Pancreas (tissue), 10 donors: ENCODE measurements around the gene PRDM16. TPM values are rescaled to one million over a fixed set of nuclear protein-coding genes. Genes with fewer than 3 reads are reported as not detected.

Experiments used
- ATAC-seq, 4 donors: fragments of 200-7000 bp; cut with Tn5 transposase; one replicate each; pipeline versions ENCODE4 v1.8.0 to v1.9.1; 2020; ENCODE audit warnings: mild to moderate bottlenecking in 4 of 4, moderate library complexity in 4 of 4
- DNase-seq, 6 donors: peaks; one replicate each; pipeline ENCODE4 v3.0.0-alpha.2; 2020
- FAIRE-seq: peaks from 2 replicates; lab custom pipeline; 2012; peaks lifted over from hg19 to GRCh38; lab: Jason Lieb, UNC
- H3K27ac ChIP-seq, 4 donors: fragments of 200-600 bp; sonication (generic); 1 replicate in 3 of 4; 2 replicates in 1 of 4; pipeline versions ENCODE4 v1.5.0 to v1.8.0; 2020
- H3K27me3 ChIP-seq, 4 donors: fragments of 200-600 bp; one replicate each; pipeline ENCODE4 v1.8.0; 2021
- H3K36me3 ChIP-seq, 3 donors: fragments of 200-600 bp; sonication (generic) in 1 of 3; one replicate each; pipeline versions ENCODE4 v1.5.0 to v1.8.0; 2020 to 2021
- H3K4me1 ChIP-seq, 3 donors: fragments of 200-600 bp; one replicate each; pipeline ENCODE4 v1.8.0; 2021
- H3K4me3 ChIP-seq, 4 donors: fragments of 200-600 bp; sonication (generic) in 2 of 4; one replicate each; pipeline versions ENCODE4 v1.5.0 to v1.8.0; 2020 to 2021
- H3K9me3 ChIP-seq, 4 donors: fragments of 200-600 bp; one replicate each; pipeline ENCODE4 v1.8.0; 2021
- CTCF ChIP-seq, 4 donors: fragments of 200-600 bp; sonication (generic) in 3 of 4; IDR thresholded peaks; one replicate each; pipeline versions ENCODE4 v1.5.0 to v1.8.0; 2021; ENCODE audit warnings: antibody characterized with exemption in 4 of 4
- WGBS, 2 donors: extraction: QIAGEN DNeasy Blood & Tissue Kit; methylation state at CpG; one replicate each; pipeline ENCODE4 v1.1.7; 2013; 5-methylcytosine and 5-hydroxymethylcytosine counted together
- intact Hi-C, 3 donors: fragments of 100-400 bp; cut with DNase I; formaldehyde crosslinking; loops; one replicate each; pipeline versions ENCODE4 v1.11.1 to v1.14.2; 2022
- polyA plus RNA-seq, 2 donors: library from polyadenylated mRNA; stranded (reverse); fragments of 200-250 nt; gene quantifications; one replicate each; pipeline ENCODE4 v1.2.3, GENCODE V29; 2013
- total RNA-seq, 6 donors: library from RNA; stranded (reverse); fragmentation: NEBNext Ultra II Directional in 4 of 6; extraction: Animal tissue kit (Norgen Biotek cat#: 25700) in 4 of 6; gene quantifications; one replicate each; pipeline versions ENCODE4 v1.2.1 to v1.2.4, GENCODE V29; 2021 to 2023
- donor health status: healthy with polysubstance abuse.
- donor health status: DM: no; HTN: no; CAD: no; lungs with moderate emphysema.
- donor health status: DM: no; HTN: no; CAD: no.
- donor health status: control.
- donor health status: control.
- donor health status: Bipolar disorder and iron deficiency.
- donor health status: DM: yes; HTN: yes; CAD: no.
- donor health status: DM: no; HTN: no; CAD: no.
- donor health status: DM: no; HTN: no; CAD: no.
- donor health status: DM: yes; HTN: yes; CAD: no.

PRDM16 gene
- total and polyA plus RNA-seq, 8 donors, result 6.6 to 19.2 (median 14.9) TPM

- peak; percentile 30 to 73 (median 61) for ATAC-seq
- H3K4me1 ChIP-seq, result peaks cover 27 to 37% (median 36%) of the 10 kb centered on the region in 3 donors
- TF ChIP-seq CTCF (IDR thresholded peaks at IDR 0.05), result no peak
- no peak for FAIRE-seq
- no peaks in the 10 kb centered on the region for H3K9me3 ChIP-seq
- peak in 5 of 6 donors; percentile 64 to 78 (median 73) for DNase-seq
- 34 to 44% methylated on average over 28 to 29 of the region's 29 CpGs for WGBS, 2 donors
- intact Hi-C loops, result no loop called here
- H3K4me3 ChIP-seq, result no peak overlapping the region
- no peaks in the 10 kb centered on the region for H3K27me3 ChIP-seq
- peak overlapping the region; percentile 49 to 81 (median 80) for H3K27ac ChIP-seq
- H3K36me3 ChIP-seq, result no peaks in the 10 kb centered on the region
Measured at GRCh38 chr1:3135073-3135702, 66.2 kb downstream of the PRDM16 start.

GRCh38 chr1:3135744-3136455, 66.9 kb downstream of the PRDM16 start:
- H3K9me3 ChIP-seq, result no peaks in the 10 kb centered on the region
- H3K4me1 ChIP-seq, result peaks cover 27 to 37% (median 36%) of the 10 kb centered on the region in 3 donors
- DNase-seq, result no peak
- no peak for TF ChIP-seq CTCF (IDR thresholded peaks at IDR 0.05)
- intact Hi-C loops, result no loop called here
- ATAC-seq, result peak in 2 of 4 donors; percentile 0 to 2
- FAIRE-seq, result no peak
- H3K36me3 ChIP-seq, result no peaks in the 10 kb centered on the region
- H3K4me3 ChIP-seq, result no peak overlapping the region
- H3K27ac ChIP-seq, result peak overlapping the region in 3 of 4 donors; percentile 79 to 81 (median 80)
- H3K27me3 ChIP-seq, result no peaks in the 10 kb centered on the region
- WGBS, 2 donors, result 83 to 91% methylated on average over 35 of the region's 35 CpGs

- Histone ChIP-seq H3K4me1 (peaks cover 27 to 37% (median 36%) of the 10 kb centered on the region in 3 donors), H3K27me3 (no peaks in the 10 kb centered on the region), H3K27ac (no peak overlapping the region), H3K4me3 (no peak overlapping the region), H3K9me3 (no peaks in the 10 kb centered on the region), H3K36me3 (no peaks in the 10 kb centered on the region)
- DNase-seq (no peak), ATAC-seq (no peak), FAIRE-seq (no peak)
- WGBS, 2 donors, result 74 to 83% methylated on average over 5 of the region's 5 CpGs
- intact Hi-C loops, result no loop called here
- no peak for TF ChIP-seq CTCF (IDR thresholded peaks at IDR 0.05)
Measured at GRCh38 chr1:3136532-3136931, 67.5 kb downstream of the PRDM16 start.

GRCh38 chr1:3137111-3138100, 68.4 kb downstream of the PRDM16 start:
- WGBS, 2 donors, result 88 to 92% methylated on average over 28 of the region's 28 CpGs
- no peaks in the 10 kb centered on the region for H3K36me3 ChIP-seq
- no peak overlapping the region for H3K4me3 ChIP-seq
- DNase-seq, result no peak
- H3K27me3 ChIP-seq, result no peaks in the 10 kb centered on the region
- no peak for ATAC-seq
- H3K9me3 ChIP-seq, result no peaks in the 10 kb centered on the region
- H3K4me1 ChIP-seq, result peaks cover 23 to 36% (median 31%) of the 10 kb centered on the region in 3 donors
- no peak overlapping the region for H3K27ac ChIP-seq
- no peak for TF ChIP-seq CTCF (IDR thresholded peaks at IDR 0.05)
- intact Hi-C loops, result no loop called here
- no peak for FAIRE-seq
